PC-9 (cell line): Measurements from ENCODE around the gene PICK1.

Experiments used
- CTCF ChIP-seq: fragments of 200-600 bp; sonication (generic); conservative IDR thresholded peaks from 2 replicates; pipeline ENCODE4 v1.6.1; 2017; ENCODE audit warnings: mixed run types, antibody characterized with exemption, mild to moderate bottlenecking, moderate library complexity
- EZH2 ChIP-seq: fragments of 200-600 bp; sonication (generic); IDR thresholded peaks from 2 replicates; pipeline ENCODE4 v1.8.0; 2017; ENCODE audit warnings: antibody characterized with exemption, low read depth

GRCh38 chr22:38124236-38124974 lies 67.2 kb downstream of the PICK1 start:
- TF ChIP-seq CTCF (no peak), EZH2 (no peak)
